Smooth muscle cell (in vitro differentiated cells): Measurements from ENCODE around the gene HYDIN. TPM values are rescaled to one million over a fixed set of nuclear protein-coding genes. Genes with fewer than 3 reads are reported as not detected.

Experiments
- DNase-seq: peaks from one replicate; lab custom pipeline; 2025; ENCODE audit not compliant: unreplicated experiment; lab: John Stamatoyannopoulos, UW
- H2AFZ ChIP-seq: fragments of 200-600 bp; sonication (generic); 2 replicates; pipeline ENCODE4 v1.6.0; 2016; ENCODE audit warnings: antibody characterized with exemption, low read depth, mild to moderate bottlenecking
- H3F3A ChIP-seq: fragments of 200-600 bp; sonication (generic); 2 replicates; pipeline ENCODE4 v1.6.0; 2017; ENCODE audit warnings: antibody characterized with exemption, low read depth
- H3K27ac ChIP-seq: fragments of 200-600 bp; sonication (generic); 2 replicates; pipeline ENCODE4 v1.5.1; 2016; ENCODE audit warnings: low read depth, mild to moderate bottlenecking
- H3K27me3 ChIP-seq: fragments of 200-600 bp; sonication (generic); 2 replicates; pipeline ENCODE4 v1.6.1; 2016; ENCODE audit warnings: low read depth, mild to moderate bottlenecking
- H3K36me3 ChIP-seq: fragments of 200-600 bp; sonication (generic); 2 replicates; pipeline ENCODE4 v1.5.1; 2016; ENCODE audit warnings: low read depth
- H3K4me1 ChIP-seq: fragments of 200-600 bp; sonication (generic); 2 replicates; pipeline ENCODE4 v1.5.1; 2016; ENCODE audit warnings: low read depth
- H3K4me2 ChIP-seq: fragments of 200-600 bp; sonication (generic); 2 replicates; pipeline ENCODE4 v1.6.0; 2016; ENCODE audit warnings: mild to moderate bottlenecking
- H3K4me3 ChIP-seq: fragments of 200-600 bp; sonication (generic); 2 replicates; pipeline ENCODE4 v1.5.1; 2016; ENCODE audit warnings: mild to moderate bottlenecking
- H3K79me2 ChIP-seq: fragments of 200-600 bp; sonication (generic); 2 replicates; pipeline ENCODE4 v1.6.0; 2016; ENCODE audit warnings: low read depth, mild to moderate bottlenecking
- H3K9ac ChIP-seq: fragments of 200-600 bp; sonication (generic); 2 replicates; pipeline ENCODE4 v1.6.0; 2016; ENCODE audit warnings: low read depth
- H3K9me3 ChIP-seq: fragments of 200-600 bp; sonication (generic); replicated peaks from 2 replicates; pipeline ENCODE4 v1.5.1; 2016; ENCODE audit warnings: low read depth
- H4K20me1 ChIP-seq: fragments of 200-600 bp; sonication (generic); 2 replicates; pipeline ENCODE4 v1.6.0; 2016; ENCODE audit warnings: low read depth
- CTCF ChIP-seq: fragments of 200-600 bp; sonication (generic); IDR thresholded peaks from 2 replicates; pipeline ENCODE4 v1.5.1; 2017; ENCODE audit warnings: borderline replicate concordance, mild to moderate bottlenecking, antibody characterized with exemption; ENCODE audit not compliant: insufficient read depth, poor library complexity, severe bottlenecking
- WGBS: methylation state at CpG from one replicate; pipeline ENCODE4 v1.1.7; 2016; ENCODE audit warnings: low lambda C conversion rate; 5-methylcytosine and 5-hydroxymethylcytosine counted together
- polyA plus RNA-seq: library from polyadenylated mRNA; unstranded; fragments of >200 nt; fragmentation: Nextera tagmentation; extraction: Ambion mirVana; gene quantifications from 2 replicates; pipeline ENCODE4 v1.2.1, GENCODE V29; 2016
- total RNA-seq: library from RNA; depleted of rRNA; stranded (reverse); fragments of >200 nt; gene quantifications from 2 replicates; pipeline ENCODE4 v1.2.3, GENCODE V29; 2014

HYDIN gene
- total and polyA plus RNA-seq, 2 experiments from 2014 or later, result 0.41 to 0.45 TPM

DNA sequence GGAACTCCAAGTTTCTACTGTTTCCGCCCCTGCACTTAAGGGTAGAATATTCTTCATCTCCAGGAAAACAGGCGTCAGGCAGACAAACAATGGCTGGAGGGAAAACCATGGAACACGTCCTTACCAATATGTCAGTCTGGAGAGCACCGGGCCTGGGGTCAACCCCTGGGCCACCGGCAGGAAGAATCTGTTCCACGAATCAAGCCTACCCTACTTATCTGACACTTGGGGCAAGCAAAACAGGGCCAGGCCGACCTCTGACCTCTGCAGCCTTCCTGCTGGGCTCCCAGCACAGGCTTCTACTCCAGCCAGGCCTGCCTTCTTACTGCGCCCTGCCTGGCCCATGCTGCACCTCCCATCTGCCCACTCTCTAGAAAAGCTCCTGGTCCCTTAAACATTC, 439.7 kb downstream of the HYDIN start:
- no peaks in the 10 kb centered on the region for H3F3A ChIP-seq
- no peaks in the 10 kb centered on the region for H3K27me3 ChIP-seq
- H3K79me2 ChIP-seq, result peaks cover 24% of the 10 kb centered on the region
- no peak overlapping the region for H3K4me2 ChIP-seq
- 86% methylated on average over 8 of the region's 8 CpGs for WGBS
- H3K27ac ChIP-seq, result no peak overlapping the region
- H4K20me1 ChIP-seq, result peaks cover 98% of the 10 kb centered on the region
- no peak overlapping the region for H3K9ac ChIP-seq
- no peak for TF ChIP-seq CTCF
- no peak overlapping the region for H3K4me3 ChIP-seq
- H3K4me1 ChIP-seq, result no peaks in the 10 kb centered on the region
- H3K36me3 ChIP-seq, result no peaks in the 10 kb centered on the region
- no peak for DNase-seq
- no peaks in the 10 kb centered on the region for H3K9me3 ChIP-seq
- H2AFZ ChIP-seq, result no peak overlapping the region

DNA sequence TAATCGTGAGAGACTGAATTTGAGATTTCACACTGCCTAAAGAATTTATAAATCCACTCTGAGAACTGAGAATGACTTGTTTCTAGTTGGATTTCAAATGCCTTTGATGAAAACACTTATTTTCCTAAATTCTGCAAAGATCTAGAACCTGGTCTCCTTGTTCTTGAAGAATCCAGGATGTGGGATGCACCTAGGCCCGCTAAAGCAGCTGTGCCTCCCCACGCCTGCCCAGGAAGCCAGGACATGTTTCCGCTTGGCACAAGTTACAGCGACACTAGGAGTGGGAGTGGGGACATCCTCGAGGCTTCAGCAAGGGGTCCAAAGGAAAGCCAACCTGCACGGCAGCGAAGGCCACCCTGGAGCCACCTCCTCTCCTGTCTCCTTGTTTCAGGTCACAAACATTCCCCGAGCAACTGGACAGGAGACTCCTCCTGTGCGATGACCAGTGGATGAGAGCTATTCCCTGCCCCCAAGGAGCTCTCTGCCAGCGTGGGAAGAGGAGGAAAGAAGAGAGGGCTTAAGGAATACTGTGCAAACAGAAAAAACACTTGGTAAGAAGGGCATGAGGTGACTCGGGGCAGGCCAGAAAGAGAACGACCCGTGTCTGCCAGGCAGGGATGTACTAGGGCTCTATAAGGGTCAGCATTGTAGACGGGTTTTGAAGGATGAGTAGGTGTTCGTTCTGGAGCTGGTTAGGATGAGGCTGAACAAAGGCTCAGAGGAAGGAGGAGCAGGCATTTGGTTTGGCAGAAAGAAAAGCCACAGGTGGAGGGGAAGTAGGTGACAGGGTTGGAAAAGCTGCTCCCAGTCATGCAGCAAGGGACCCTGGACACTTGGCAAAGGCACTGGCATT, 440.7 kb downstream of the HYDIN start:
- Histone ChIP-seq H3K9ac (no peak overlapping the region), H3K27ac (no peak overlapping the region)
- 90% methylated on average over 16 of the region's 16 CpGs for WGBS

GRCh38 chr16:70788668-70789594, 441.6 kb downstream of the HYDIN start:
- H3K79me2 ChIP-seq, result peaks cover 16% of the 10 kb centered on the region
- DNase-seq, result no peak
- no peak overlapping the region for H3K4me3 ChIP-seq
- no peaks in the 10 kb centered on the region for H3F3A ChIP-seq
- no peak overlapping the region for H3K27ac ChIP-seq
- H2AFZ ChIP-seq, result no peak overlapping the region
- H3K36me3 ChIP-seq, result no peaks in the 10 kb centered on the region
- H3K9ac ChIP-seq, result no peak overlapping the region
- H3K27me3 ChIP-seq, result no peaks in the 10 kb centered on the region
- H3K9me3 ChIP-seq, result no peaks in the 10 kb centered on the region
- no peaks in the 10 kb centered on the region for H3K4me1 ChIP-seq
- TF ChIP-seq CTCF, result no peak
- peaks cover 82% of the 10 kb centered on the region for H4K20me1 ChIP-seq
- 95% methylated on average over 18 of the region's 18 CpGs for WGBS
- H3K4me2 ChIP-seq, result no peak overlapping the region

More for the DNA sequence above, 440.7 kb downstream of the HYDIN start:
- Histone ChIP-seq H3K27me3 (no peaks in the 10 kb centered on the region), H3K9me3 (no peaks in the 10 kb centered on the region), H3K79me2 (peaks cover 24% of the 10 kb centered on the region), H3K4me3 (no peak overlapping the region), H3K4me2 (no peak overlapping the region), H3F3A (no peaks in the 10 kb centered on the region), H3K4me1 (no peaks in the 10 kb centered on the region), H2AFZ (no peak overlapping the region), H4K20me1 (peaks cover 89% of the 10 kb centered on the region), H3K36me3 (no peaks in the 10 kb centered on the region)
- TF ChIP-seq CTCF, result no peak
- DNase-seq, result no peak
